GM12801 (cell line): ENCODE data around the gene CSPG4.

Source experiments
- TF ChIP-seq, protein P1 (sequence below): IDR thresholded peaks from one replicate; pipeline ENCODE4 v1.5.1; 2011; ENCODE audit warnings: control low read depth; ENCODE audit not compliant: insufficient read length; ENCODE audit errors: extremely low read depth

The CSPG4 gene

DNA sequence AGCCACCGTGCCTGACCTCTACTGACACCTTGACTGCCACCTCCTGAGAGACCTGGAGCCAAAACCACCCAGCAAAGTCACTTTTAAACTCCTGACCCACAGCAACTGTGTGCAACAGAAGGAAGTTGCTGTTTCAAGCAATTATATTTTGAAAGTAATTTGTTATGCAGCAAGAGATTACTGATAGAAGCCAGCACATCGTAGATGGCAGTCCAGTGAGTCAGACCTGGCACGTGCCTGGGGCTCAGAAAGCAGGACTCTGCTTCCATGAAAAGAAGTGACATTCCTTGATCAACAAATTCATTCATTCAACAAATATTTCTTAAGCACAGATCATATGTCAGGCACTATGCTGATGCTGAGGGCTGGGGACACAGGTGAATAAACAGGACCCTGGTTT is 5.7 kb upstream of the CSPG4 start:
- TF ChIP-seq, protein P1, sequence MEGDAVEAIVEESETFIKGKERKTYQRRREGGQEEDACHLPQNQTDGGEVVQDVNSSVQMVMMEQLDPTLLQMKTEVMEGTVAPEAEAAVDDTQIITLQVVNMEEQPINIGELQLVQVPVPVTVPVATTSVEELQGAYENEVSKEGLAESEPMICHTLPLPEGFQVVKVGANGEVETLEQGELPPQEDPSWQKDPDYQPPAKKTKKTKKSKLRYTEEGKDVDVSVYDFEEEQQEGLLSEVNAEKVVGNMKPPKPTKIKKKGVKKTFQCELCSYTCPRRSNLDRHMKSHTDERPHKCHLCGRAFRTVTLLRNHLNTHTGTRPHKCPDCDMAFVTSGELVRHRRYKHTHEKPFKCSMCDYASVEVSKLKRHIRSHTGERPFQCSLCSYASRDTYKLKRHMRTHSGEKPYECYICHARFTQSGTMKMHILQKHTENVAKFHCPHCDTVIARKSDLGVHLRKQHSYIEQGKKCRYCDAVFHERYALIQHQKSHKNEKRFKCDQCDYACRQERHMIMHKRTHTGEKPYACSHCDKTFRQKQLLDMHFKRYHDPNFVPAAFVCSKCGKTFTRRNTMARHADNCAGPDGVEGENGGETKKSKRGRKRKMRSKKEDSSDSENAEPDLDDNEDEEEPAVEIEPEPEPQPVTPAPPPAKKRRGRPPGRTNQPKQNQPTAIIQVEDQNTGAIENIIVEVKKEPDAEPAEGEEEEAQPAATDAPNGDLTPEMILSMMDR, result no peak

DNA sequence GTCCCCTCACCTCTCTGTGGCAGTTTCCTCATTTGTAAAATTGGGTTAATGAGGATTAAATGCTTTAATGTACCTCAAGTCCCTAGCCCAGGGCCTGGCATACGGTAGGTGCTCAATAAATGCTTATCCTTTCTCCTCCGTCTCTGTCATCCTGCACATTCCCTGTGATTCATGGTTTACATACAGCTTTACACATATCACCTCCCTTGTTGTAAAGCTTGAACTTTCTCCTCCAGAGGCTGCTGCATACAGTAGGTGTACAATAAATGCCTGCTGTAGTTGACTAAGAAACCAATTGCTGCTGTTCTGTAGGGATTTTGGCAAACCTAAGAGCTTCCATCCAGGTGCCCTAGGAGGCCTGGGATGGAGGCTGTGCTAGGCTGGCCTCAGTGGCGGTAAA is 1.5 kb upstream of the CSPG4 start:
- TF ChIP-seq, protein P1, result no peak

DNA sequence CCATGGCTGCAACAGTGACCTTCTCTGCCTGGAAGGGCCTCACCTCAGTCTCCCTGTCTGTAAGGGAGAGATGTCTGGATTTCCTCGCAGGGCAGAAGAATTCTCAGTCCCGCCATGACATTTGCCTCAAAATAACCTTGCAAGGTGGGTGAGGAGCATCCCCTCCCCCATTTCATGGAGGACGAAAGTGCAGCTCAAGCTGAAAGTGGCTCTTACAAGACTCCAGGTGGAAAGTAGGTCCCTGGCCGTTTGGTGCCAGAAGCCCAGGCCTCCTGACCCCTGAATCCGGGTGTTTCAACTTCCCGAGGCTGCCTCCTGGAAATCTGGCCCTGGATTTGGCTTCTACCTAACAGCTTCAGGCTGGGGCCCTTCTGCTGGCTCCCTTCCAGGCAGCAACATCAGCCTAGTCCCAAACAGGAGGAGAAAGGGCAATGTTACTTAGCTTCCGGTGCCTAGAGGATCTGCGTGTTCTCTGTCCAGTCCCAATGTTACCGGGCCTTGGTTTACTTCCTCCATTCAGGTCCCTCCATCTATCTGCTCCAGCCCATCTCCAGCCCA is 769 bp upstream of the CSPG4 start:
- TF ChIP-seq, protein P1, result no peak

DNA sequence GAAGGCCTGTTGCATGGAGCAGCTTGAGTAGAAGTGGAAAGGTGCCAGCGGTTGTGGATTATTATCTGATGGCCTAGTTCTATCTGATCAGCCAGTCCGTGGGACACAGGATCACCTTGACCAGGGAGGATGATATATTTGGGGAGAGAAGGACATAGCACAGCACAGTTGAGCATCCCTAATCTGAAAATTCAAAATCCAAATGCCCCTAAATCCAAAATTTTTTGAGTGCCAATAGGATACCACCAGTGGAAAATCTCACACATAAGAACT is 6.0 kb downstream of the CSPG4 start:
- TF ChIP-seq, protein P1, result no peak

DNA sequence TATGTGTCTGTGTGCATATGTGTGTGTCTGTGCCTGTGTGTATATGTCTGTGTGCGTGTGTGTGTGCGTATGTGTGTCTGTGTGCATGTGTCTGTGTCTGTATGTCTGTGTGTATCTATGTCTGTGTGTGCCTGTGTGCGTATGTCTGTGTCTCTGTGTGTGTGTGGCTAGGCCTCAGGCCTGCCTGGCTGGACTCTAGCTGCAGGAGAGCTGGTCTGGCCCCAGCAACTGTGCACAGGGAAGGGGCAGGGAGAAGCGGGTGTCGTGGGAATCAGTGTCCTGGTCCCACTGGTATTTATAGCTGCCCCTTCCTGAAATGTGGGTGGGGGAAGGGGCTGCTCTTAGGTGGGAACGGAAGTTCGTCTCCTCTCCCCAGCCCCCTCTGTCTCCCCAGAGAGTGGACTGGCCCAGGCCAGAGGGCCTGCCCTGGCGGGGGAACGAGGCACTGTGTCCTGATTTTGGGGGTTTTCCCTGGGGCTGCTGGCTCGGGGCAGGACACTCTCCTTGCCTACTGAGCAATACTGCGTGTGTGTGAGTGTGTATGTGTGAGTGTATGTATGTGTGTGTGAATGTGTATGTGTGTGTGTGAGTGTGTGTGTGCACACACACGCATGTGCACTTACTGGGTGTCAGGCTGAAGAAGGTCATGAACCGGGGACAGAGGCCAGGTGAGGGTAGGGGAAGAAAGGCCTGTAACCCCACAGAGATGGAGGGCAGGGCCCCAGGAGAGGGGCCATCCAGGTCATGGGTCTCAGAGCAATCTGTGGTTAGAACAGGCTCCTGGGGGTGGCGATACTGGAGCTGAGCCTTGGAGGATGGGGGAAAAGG is 6.6 kb downstream of the CSPG4 start:
- TF ChIP-seq, protein P1, result no peak

DNA sequence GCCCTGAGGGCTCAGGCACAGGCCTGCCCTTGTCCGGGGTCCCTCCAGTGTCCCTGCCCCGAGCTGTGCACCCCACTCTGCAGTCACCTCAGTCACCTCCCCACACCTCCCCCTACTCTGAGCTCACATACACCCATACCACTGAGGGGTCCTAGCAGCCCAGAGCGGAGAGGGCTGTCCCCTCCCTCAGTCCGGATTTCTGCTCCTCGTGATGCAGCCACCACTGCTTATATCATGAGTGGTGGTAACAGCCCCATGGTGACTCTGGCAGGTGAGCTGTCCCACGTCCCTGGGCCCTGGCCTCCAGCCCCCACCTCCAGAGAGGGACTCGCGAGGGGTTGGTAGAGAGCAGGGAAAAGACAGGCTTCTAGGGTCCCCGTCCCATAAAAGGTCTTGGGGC is 8.0 kb downstream of the CSPG4 start:
- TF ChIP-seq, protein P1, result no peak

DNA sequence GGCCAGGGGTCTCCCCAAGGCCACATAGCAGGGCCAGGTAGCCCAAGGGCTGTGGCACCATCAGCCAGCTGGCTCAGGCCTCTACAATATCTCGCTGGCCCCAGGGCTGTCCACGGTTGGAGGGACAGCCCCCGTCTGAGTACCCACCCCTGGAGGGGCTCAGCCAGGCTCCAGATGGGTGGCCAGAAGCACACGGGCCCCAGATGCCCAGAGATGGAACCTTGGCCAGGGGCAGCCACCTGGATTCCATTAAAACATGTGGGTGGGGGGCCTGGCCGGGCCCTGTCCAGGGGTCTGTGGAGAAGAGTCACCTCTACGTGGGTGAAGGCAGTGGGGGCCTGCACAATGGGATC is 8.4 kb downstream of the CSPG4 start:
- TF ChIP-seq, protein P1, result no peak
